ENCODE measurements around the gene RPS6KA5.

The RPS6KA5 gene

DNA sequence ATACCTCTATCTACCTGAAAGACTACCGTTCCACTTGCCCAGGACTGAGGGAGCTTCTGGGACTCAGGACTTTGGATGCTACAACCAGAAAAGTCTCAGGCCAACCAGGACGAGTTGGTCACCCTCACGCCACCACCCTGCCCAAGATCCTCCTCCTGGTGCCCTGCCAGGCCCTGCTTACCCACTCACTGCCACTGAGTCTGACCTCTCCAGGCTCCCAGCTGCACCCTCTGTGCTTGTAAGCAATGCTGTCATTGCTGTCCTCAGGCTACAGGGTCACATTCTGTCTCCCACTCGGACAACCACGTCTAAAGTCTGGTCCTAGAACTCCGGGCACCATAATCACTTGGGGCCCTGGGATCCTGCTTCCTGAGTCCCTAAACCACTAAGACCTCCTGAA is 253.4 kb downstream of the RPS6KA5 start:
- TF ChIP-seq, protein P1, sequence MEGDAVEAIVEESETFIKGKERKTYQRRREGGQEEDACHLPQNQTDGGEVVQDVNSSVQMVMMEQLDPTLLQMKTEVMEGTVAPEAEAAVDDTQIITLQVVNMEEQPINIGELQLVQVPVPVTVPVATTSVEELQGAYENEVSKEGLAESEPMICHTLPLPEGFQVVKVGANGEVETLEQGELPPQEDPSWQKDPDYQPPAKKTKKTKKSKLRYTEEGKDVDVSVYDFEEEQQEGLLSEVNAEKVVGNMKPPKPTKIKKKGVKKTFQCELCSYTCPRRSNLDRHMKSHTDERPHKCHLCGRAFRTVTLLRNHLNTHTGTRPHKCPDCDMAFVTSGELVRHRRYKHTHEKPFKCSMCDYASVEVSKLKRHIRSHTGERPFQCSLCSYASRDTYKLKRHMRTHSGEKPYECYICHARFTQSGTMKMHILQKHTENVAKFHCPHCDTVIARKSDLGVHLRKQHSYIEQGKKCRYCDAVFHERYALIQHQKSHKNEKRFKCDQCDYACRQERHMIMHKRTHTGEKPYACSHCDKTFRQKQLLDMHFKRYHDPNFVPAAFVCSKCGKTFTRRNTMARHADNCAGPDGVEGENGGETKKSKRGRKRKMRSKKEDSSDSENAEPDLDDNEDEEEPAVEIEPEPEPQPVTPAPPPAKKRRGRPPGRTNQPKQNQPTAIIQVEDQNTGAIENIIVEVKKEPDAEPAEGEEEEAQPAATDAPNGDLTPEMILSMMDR (IDR thresholded peaks at IDR 0.05; ENCODE audit: insufficient read depth, low read depth, low read length, missing control alignments): no peak
- no peak overlapping the region for H3K4me3 ChIP-seq (ENCODE audit: low read depth, low read length)
- DNase-seq (ENCODE audit: low read depth): no peak

GRCh38 chr14:90805662-90806540 is 254.5 kb downstream of the RPS6KA5 start:
- TF ChIP-seq, protein P1 (IDR thresholded peaks at IDR 0.05; ENCODE audit: insufficient read depth, low read depth, low read length, missing control alignments): no peak
- H3K4me3 ChIP-seq (ENCODE audit: low read depth, low read length): no peak overlapping the region
- no peak for DNase-seq (ENCODE audit: low read depth)

DNA sequence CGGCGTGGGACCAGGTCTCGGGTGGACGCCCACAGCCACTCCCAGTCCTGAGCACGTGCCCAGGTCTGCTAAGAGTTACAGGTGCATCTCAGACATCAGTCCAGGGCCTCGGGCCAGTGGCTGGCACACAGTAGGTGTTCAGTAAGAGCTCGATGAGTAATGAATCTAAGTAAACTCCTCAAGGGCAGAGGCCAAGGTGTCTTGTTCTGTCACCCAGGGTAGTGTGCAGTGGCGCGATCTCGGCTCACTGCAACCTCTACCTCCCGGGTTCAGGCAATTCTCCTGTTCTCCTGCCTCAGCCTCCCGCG is 255.4 kb downstream of the RPS6KA5 start:
- TF ChIP-seq, protein P1 (IDR thresholded peaks at IDR 0.05; ENCODE audit: insufficient read depth, low read depth, low read length, missing control alignments): no peak
- no peak overlapping the region for H3K4me3 ChIP-seq (ENCODE audit: low read depth, low read length)
- DNase-seq (ENCODE audit: low read depth): no peak

DNA sequence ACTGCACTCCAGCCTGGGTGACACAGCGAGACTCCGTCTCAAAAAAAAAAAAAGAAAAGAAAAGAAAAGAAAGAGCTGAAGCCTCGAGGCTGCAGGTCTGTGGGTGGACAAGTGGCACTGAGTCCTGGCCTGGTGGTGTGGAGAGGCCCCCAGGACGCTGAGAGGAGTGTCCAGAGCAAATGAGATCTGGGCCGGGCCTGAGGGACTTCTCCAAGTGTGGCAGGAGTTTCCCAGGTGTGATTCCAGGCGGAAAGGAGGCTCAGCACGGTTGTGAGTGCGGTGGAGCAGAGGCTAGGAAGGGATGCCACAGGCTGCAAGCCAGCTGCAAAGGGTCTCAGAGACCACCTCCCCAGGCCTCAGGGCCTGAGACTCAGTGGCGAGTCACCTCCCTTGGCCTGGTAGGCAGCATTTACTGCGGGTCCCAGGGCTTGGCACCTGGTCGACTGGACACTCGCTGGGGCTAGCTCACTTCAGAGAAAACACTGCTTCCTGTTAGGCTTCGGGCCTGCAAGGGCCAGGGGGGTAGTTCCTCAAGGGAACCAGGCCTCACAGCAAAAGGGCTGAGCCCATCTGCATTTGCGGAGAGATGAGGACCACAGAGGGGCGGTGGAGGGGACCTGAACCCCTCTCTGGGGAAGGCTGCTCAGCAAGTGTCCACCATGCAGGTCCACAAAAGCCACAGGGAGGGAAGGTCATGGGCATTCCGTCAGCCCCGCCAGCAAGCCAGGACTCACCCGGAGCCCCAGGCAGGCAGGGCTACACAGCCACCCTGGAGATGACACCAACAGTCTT is 256.0 kb downstream of the RPS6KA5 start:
- DNase-seq (ENCODE audit: low read depth): no peak
- H3K4me3 ChIP-seq (ENCODE audit: low read depth, low read length): no peak overlapping the region
- TF ChIP-seq, protein P1 (IDR thresholded peaks at IDR 0.05; ENCODE audit: insufficient read depth, low read depth, low read length, missing control alignments): no peak

GRCh38 chr14:90803249-90803648 is 257.2 kb downstream of the RPS6KA5 start:
- TF ChIP-seq, protein P1 (IDR thresholded peaks at IDR 0.05; ENCODE audit: insufficient read depth, low read depth, low read length, missing control alignments): no peak
- no peak overlapping the region for H3K4me3 ChIP-seq (ENCODE audit: low read depth, low read length)
- no peak for DNase-seq (ENCODE audit: low read depth)

DNA sequence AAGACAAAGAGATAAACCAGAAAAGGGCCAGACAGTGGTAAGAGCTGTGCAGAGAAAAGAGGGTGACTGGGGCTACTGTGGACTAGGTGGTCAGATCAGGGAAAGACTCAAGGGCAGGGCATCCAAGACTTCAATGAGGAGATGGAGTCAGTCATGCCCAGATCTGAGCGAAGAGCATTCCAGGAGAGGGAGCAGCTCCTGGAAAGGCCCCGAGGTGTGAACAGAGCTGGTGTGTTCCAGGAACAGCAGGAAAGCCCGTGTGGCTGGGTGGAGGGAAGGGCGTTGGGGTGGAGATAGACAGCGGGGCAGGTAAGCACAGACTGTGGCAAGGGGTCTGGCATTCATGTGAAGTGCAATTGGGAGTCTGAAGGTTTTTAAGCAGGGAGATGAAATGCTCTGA is 261.0 kb downstream of the RPS6KA5 start:
- TF ChIP-seq, protein P1 (IDR thresholded peaks at IDR 0.05; ENCODE audit: insufficient read depth, low read depth, low read length, missing control alignments): no peak

More for the DNA sequence above, 261.0 kb downstream of the RPS6KA5 start:
- DNase-seq (ENCODE audit: low read depth): no peak
- no peak overlapping the region for H3K4me3 ChIP-seq (ENCODE audit: low read depth, low read length)
